ENCODE data around the gene STPG1.
A peak's percentile ranks its signal among the peaks of the same experiment; 100 is the strongest.

STPG1 gene

GRCh38 chr1:24426744-24427544 is 13.4 kb upstream of the STPG1 start:
- DNase-seq (ENCODE audit: low read depth): no peak

GRCh38 chr1:24425922-24426321 is 12.3 kb upstream of the STPG1 start:
- no peak for DNase-seq (ENCODE audit: low read depth)

- no peak for DNase-seq (ENCODE audit: low read depth)
These were observed 11.9 kb upstream of the STPG1 start for GRCh38 chr1:24425441-24425840.

GRCh38 chr1:24424990-24425389 is 11.4 kb upstream of the STPG1 start:
- no peak for DNase-seq (ENCODE audit: low read depth)

DNA sequence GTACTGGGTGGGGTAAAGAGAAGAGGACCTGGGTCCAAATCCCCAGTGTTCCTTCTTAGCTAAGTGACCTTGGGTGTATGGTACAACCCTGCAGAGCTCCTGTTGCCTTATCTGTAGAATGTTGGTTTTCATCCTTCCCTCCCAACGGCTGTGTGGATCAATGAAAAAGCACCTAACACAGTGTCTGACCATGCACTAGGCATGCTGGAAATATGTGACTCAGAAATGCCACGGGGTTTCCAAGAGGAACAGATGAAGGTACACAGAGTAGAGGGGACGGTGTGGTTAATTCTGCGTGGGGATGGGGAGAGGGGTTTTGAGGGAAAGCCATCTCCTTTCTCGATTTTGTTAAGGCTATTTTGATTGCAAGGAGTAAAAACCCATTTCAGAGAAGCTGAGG is 10.6 kb upstream of the STPG1 start:
- DNase-seq (ENCODE audit: low read depth): no peak

DNA sequence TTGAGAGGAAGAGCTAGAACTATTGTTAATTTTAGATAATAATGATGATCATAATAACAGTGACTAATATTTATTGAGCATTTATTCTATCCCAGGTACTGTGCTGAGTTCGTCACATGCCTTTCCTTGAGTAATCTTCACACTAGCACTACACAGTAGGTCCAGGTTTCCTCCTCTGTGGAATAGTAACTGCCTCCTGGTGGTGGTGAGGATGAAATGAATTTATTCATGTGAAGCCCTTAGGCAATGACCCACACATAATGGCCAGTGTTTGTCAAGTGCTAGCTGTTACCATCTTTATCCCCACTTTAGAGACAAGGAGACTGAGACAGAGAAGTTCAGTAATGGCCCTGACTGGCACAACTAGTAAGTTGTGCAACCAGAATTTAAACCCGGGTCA is 7.9 kb upstream of the STPG1 start:
- no peak for DNase-seq (ENCODE audit: low read depth)

GRCh38 chr1:24420547-24420946 is 7.0 kb upstream of the STPG1 start:
- DNase-seq (ENCODE audit: low read depth): peak; percentile 53

DNA sequence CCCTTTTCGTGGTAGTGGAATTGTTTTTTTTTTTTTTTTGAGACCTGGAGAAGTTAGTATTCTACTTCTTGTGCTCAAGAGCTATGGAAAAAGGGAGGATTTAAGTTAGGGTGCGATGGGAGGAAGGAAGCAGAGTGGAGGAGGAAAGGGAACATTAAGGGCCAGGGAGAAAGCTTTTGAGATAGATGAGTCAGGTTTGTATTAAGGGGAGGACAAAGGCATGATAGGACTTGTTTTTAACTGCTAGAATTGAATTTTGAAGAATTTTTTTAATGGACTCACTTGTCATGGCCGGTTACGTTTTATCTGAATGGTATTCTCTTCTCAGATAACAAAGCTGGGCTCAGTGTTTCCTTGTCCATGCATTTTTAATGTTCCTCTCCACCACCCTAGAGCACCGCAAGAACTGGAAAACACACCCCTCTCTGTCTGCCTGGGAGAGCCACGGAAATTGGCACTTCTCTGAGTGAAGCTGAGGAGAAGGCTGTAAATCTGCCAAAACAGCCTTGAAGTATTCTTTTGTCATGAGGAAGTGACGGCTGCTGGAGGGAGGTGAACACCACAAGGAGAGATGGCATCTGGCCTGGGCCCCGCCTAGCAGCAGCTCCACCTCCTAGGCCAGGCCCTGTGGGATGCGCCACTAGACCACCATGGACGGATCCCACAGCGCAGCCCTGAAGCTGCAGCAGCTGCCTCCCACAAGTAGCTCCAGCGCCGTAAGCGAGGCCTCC is 5.5 kb upstream of the STPG1 start:
- peak; percentile 24 for DNase-seq (ENCODE audit: low read depth)

DNA sequence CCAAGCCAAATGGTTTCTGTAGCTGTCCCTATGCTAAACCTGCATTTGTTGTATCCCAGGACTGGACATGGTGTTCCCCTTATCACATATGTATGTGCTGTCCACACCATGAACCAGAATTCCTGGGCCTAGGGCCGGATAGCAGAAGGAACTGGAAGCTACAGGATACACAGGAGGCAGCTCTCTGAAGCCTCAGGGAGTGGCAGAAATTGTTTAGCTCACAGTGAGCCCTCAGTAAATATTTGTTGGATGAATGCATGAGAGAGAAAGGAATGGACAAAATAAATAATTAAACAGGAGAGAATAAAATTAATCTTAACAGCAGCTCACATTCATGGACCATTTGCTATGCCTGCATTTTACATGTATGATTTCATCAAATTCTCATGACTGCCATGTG is 4.1 kb upstream of the STPG1 start:
- DNase-seq (ENCODE audit: low read depth): no peak

DNA sequence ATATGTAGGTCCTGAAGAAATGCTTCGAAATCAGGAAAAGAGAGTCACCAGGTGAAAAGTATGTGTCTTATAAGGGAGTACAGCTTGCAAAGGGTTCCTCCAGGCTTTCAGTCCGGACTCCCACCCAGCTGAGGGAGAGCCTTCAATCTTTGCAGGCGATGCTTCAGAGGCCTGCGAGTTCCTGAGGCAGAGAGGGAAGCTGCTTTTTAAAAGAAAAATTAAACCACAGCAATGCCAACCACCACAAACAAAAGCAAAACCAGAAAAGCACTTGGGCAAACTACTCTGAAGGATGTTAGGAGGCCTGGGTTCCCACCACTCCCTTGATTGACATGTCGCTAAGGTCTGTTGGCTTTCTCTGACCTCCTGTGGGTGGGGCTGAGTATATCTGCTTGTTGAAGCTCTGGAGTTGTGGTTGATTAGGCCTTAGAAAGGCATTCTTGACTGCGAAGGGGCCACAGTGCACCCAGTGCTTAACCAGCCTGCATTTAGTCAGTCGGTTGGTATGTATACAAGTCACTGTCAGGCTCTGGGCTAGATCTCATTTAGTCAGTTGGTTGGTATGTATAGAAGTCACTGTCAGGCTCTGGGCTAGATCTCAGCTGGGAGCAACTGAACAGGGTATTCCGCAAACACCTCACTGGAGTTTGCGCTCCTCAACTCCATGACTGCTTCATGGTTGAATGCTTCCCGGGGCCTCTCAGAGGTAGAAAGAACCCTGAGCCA is 3.2 kb upstream of the STPG1 start:
- DNase-seq (ENCODE audit: low read depth): peak; percentile 87

DNA sequence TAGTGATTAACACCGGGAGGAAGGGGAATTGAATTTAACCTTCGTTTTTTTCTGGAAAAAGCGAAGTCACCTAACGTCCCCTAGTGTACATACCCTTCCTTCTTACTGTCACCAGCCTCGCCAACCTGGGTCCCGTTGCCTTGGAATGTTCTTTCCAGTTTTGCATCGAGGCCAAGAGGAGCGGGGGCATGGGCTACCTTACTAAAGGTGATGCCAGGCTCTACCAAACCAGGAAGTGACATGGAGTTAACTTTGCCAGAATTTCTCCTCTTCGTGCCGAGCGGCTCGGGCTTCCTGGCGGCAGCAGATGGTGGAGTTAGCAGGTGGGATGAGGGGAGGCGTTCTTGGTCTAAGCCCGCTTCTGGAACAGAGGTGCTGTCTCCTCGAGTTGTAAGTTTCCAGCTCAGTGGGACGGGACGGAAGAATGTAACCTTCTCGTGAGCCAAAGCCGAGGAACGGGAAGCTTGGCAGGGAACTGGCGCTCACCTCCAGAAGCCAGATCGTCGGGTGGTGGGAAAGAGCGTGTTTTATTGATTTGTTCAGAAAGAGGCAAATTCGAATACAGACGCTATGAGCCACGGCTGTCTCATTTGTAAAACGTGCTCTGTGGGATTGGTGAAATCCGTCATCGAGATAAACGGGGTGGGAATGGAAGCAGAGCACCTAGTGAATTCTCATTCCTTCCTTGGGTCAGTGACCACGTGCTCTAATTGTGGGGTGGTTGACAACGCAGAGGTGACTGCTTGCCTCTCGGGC is 2.5 kb upstream of the STPG1 start:
- DNase-seq (ENCODE audit: low read depth): no peak

DNA sequence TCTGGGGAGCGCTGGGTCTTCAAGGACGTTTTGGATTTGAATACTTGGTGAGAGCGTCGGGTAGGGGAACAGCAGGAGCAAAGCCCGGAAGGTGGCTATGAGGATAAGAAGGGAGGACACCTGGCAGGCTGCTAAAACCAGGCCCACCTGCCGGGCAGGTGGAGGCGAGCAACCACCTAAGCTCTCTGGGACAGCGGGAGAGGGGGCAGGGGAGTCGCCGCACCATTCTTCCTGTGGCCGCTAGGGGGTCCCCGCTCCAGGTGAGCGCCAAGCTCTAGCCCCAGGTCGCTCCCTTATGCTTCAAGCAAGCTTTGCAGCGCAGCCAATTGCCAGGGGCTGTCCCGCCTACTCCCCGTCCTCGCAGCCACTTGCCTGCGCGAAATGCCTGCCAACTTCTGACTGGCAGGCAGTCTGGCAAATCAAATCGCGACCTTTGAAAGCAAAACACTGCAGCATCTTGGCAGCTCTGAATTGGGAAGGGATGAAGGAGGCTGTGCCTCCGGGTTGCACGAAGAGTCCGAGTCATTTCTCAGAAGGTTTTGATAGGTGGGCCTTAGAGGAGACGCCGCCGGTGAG is 1.8 kb upstream of the STPG1 start, which contains the start of gene NIPAL3:
Gene NIPAL3, plus strand, starts transcription at position 469 of the 576 bp plus-strand sequence. CDS start 3,746 bp downstream, outside the sequence.
- DNase-seq (ENCODE audit: low read depth): peak; percentile 99

GRCh38 chr1:24414775-24415333 is 1.3 kb upstream of the STPG1 start:
- no peak for DNase-seq (ENCODE audit: low read depth)

DNA sequence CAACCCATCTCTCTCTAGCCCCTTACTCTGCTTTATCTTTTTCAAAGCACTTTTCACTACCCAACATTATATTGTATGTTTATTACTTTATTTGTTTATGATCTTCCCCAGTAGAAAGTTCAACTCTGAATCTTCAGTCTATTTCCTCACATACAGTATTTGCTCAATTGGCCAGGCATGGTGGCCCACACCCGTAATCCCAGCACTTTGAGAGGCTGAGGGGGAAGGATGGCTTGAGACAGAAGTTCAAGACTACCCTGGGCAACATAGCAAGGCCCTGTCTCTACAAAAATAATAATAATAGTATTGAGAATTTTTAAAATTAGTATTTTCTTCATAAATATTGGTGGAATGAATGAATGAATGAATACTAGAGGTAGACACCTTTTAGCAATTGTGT is 1.2 kb downstream of the STPG1 start:
- no peak for DNase-seq (ENCODE audit: low read depth)

DNA sequence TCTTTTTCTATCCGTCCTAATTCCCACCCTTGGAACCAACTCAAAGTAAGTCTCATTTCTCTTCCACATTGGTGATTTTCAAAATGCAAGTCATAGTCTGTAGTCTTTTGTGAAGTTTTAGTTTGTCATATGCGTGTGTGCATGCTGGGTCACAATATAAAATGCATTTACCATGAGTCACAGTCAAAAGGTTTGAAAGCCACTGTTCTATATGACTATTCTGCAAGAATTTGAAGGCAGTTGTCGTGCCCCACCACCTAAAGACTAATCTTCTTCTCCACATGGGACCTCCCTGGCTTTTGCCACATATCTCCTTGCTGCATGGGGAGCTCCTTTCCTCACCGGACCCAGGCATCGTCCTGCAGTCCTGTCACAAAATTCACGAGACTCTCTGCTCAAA is 1.6 kb downstream of the STPG1 start:
- no peak for DNase-seq (ENCODE audit: low read depth)

GRCh38 chr1:24410750-24411149 is 2.8 kb downstream of the STPG1 start:
- no peak for DNase-seq (ENCODE audit: low read depth)

DNA sequence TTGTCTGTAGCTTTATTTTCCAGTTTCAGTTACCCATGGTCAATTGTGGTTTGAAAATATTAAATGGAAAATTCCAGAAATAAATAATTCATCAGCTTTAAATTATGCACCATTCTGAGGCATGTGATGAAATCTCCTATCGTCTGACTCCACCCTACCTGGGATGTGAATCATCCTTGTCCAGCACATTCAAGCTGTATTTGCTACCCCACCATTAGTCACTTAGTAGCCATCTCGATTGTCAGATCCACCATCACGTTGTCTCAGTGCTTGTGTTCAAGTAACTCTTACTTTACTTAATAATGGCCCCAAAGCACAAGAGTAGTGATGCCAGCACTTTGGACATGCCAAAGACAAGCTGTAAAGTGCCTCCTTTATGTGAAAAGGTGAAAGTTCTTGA is 4.0 kb downstream of the STPG1 start:
- DNase-seq (ENCODE audit: low read depth): peak; percentile 47

DNA sequence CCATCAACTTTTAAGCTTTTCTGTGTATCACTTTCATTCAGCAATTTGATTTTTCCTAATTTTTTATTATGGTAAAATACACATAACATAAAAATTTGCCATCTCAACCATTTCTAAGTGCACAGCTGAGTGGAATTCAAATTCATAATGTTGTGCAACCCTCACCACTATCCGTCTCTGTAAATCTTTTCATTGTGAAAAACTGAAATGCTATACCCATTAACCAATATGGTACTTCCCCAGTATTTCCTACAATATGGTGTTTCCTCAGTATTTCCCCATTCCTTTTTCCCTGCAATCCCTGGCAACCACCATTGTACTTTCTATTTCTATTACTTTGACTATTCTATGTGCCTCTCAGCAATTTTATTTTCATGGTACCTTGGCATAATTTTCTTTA is 6.8 kb downstream of the STPG1 start:
- peak; percentile 67 for DNase-seq (ENCODE audit: low read depth)

- no peak for DNase-seq (ENCODE audit: low read depth)
These were observed 9.8 kb downstream of the STPG1 start for GRCh38 chr1:24403806-24404205.

DNA sequence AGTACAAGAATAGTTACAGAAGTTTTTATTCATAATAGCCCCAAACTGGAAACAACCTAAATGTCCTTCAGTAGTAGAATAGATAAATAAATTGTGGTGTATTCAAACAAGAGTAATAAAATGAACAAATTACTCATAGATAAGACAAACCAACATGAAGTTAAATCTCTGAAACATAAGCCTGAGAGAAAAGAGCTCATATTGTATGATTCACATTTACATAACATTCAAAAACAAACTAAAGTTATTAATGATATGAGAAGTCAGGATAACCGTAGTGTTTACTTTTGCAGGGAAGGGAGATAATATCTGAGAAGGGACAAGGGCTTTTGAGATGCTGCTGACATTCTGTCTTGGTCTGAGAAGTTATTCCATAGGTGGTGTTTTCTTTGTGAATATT is 13.5 kb downstream of the STPG1 start:
- DNase-seq (ENCODE audit: low read depth): no peak

GRCh38 chr1:24393892-24394291 is 19.7 kb downstream of the STPG1 start:
- DNase-seq (ENCODE audit: low read depth): peak; percentile 66
